SK-N-SH treated with all-trans-retinoic acid at 6 μM for 48 hours (cell line): Measurements from ENCODE around the gene RNF224.

ENCODE experiments used
- ARNTL ChIP-seq: fragments of 450-650 bp; formaldehyde crosslinking; IDR thresholded peaks from 2 replicates; pipeline ENCODE4 v1.5.0; 2020; ENCODE audit warnings: low read depth, mild to moderate bottlenecking, moderate library complexity, borderline replicate concordance
- OSR1 ChIP-seq: fragments of 250-450 bp; sonication (Bioruptor Pico); IDR thresholded peaks from 2 replicates; pipeline ENCODE4 v1.8.0; 2022; ENCODE audit warnings: moderate library complexity, mild to moderate bottlenecking, inconsistent platforms
- SNAI2 ChIP-seq: fragments of 250-450 bp; sonication (Bioruptor Pico); IDR thresholded peaks from 2 replicates; pipeline ENCODE4 v1.5.0; 2020; ENCODE audit warnings: mild to moderate bottlenecking, moderate library complexity
- ZC3H10 ChIP-seq: fragments of 250-450 bp; sonication (Bioruptor Pico); IDR thresholded peaks from 2 replicates; pipeline ENCODE4 v1.5.1; 2021; ENCODE audit warnings: mild to moderate bottlenecking, moderate library complexity
- ZNF565 ChIP-seq: fragments of 450-650 bp; formaldehyde crosslinking; conservative IDR thresholded peaks from 2 replicates; pipeline ENCODE4 v1.5.0; 2020; ENCODE audit warnings: low read depth, mild to moderate bottlenecking, moderate library complexity
- ZNF8 ChIP-seq: fragments of 450-650 bp; formaldehyde crosslinking; IDR thresholded peaks from 2 replicates; pipeline ENCODE4 v1.5.0; 2020; ENCODE audit warnings: mild to moderate bottlenecking, moderate library complexity
- TF ChIP-seq, protein P1 (sequence below): fragments of 250-450 bp; sonication (Bioruptor Pico); IDR thresholded peaks from 2 replicates; pipeline ENCODE4 v1.5.1; 2021; ENCODE audit warnings: mild to moderate bottlenecking, moderate library complexity

DNA sequence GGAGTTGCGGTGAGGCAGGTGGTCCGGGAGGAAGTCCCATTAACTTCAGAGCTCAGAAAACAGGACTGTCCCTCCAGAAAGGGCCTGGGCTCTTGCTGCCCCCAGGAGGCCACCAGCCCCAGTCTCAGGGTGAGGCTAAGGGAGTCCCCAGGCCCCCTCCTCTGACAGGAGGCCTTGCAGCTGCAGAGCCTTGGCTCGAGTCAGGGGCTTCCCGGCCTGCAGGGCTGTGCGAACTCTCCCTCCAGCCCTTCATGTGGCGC, 20.5 kb downstream of the RNF224 start:
- TF ChIP-seq ZC3H10 (CRISPR knock-in tag) (no peak), ZNF565 (CRISPR knock-in tag) (no peak), ARNTL (CRISPR knock-in tag) (no peak), ZNF8 (CRISPR knock-in tag) (no peak), OSR1 (CRISPR knock-in tag) (no peak), SNAI2 (no peak)
- TF ChIP-seq, protein P1, sequence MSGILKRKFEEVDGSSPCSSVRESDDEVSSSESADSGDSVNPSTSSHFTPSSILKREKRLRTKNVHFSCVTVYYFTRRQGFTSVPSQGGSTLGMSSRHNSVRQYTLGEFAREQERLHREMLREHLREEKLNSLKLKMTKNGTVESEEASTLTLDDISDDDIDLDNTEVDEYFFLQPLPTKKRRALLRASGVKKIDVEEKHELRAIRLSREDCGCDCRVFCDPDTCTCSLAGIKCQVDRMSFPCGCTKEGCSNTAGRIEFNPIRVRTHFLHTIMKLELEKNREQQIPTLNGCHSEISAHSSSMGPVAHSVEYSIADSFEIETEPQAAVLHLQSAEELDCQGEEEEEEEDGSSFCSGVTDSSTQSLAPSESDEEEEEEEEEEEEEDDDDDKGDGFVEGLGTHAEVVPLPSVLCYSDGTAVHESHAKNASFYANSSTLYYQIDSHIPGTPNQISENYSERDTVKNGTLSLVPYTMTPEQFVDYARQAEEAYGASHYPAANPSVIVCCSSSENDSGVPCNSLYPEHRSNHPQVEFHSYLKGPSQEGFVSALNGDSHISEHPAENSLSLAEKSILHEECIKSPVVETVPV (CRISPR knock-in tag): no peak
